PC-9 (cell line): ENCODE data around the gene FAM216B.

Experiments
- EZH2 ChIP-seq: fragments of 200-600 bp; sonication (generic); IDR thresholded peaks from 2 replicates; pipeline ENCODE4 v1.8.0; 2017; ENCODE audit warnings: antibody characterized with exemption, low read depth
- TF ChIP-seq, protein P1 (sequence below): fragments of 200-600 bp; sonication (generic); conservative IDR thresholded peaks from 2 replicates; pipeline ENCODE4 v1.6.1; 2017; ENCODE audit warnings: mixed run types, antibody characterized with exemption, mild to moderate bottlenecking, moderate library complexity

DNA sequence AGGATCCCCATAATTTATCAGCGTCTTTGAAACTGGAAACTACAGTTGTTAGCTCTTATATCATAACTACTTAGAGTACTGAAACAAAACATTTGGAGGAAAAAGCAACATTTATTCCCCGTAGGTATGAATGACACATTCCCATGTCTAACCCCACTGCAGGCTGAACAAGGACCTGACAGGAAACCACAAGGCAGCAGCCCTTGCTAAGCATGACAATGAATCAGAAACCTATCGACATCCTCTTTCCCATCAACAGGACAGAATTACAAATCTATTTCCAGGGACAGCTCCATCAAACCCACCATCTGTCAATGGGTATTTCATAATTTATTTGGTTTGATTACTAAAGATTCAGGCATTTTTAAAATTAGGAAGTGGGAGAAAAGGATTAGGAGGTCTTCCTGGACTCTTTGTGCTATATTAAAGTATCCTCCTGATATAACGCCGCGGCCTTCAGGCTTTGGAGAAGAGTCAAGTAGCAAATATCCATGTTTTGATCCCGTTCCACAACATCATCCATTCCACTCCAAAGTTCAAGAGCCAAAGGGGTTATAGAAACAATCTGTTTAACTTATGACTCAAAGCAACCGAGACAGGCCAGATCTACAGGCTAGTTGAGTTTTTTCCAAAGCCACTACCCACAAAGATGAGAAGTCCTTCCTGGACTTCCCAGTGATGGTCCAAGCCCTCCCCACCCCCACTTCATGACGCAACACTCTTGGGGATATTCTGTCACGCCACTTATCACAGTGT lies 51.1 kb downstream of the FAM216B start:
- TF ChIP-seq, protein P1, sequence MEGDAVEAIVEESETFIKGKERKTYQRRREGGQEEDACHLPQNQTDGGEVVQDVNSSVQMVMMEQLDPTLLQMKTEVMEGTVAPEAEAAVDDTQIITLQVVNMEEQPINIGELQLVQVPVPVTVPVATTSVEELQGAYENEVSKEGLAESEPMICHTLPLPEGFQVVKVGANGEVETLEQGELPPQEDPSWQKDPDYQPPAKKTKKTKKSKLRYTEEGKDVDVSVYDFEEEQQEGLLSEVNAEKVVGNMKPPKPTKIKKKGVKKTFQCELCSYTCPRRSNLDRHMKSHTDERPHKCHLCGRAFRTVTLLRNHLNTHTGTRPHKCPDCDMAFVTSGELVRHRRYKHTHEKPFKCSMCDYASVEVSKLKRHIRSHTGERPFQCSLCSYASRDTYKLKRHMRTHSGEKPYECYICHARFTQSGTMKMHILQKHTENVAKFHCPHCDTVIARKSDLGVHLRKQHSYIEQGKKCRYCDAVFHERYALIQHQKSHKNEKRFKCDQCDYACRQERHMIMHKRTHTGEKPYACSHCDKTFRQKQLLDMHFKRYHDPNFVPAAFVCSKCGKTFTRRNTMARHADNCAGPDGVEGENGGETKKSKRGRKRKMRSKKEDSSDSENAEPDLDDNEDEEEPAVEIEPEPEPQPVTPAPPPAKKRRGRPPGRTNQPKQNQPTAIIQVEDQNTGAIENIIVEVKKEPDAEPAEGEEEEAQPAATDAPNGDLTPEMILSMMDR, result no peak
- no peak for TF ChIP-seq EZH2
